AG09309 (cell line): ENCODE data around the gene EPAS1.

ENCODE experiments used
- DNase-seq: peaks from one replicate; pipeline ENCODE4 v3.0.0-alpha.2; 2010; ENCODE audit warnings: low read depth
- H3K4me3 ChIP-seq: 2 replicates; pipeline ENCODE4 v1.5.1; 2011; ENCODE audit warnings: mild to moderate bottlenecking, low read depth, low read length, moderate library complexity; ENCODE audit not compliant: control insufficient read depth
- TF ChIP-seq, protein P1 (sequence below): IDR thresholded peaks from 2 replicates; pipeline ENCODE4 v1.5.1; 2011; ENCODE audit warnings: mild to moderate bottlenecking, low read depth, low read length, inconsistent platforms; ENCODE audit not compliant: insufficient read depth, control insufficient read depth; ENCODE audit errors: missing control alignments

EPAS1 gene

GRCh38 chr2:46375566-46376125 lies 78.4 kb downstream of the EPAS1 start:
- H3K4me3 ChIP-seq, result no peak overlapping the region
- TF ChIP-seq, protein P1, sequence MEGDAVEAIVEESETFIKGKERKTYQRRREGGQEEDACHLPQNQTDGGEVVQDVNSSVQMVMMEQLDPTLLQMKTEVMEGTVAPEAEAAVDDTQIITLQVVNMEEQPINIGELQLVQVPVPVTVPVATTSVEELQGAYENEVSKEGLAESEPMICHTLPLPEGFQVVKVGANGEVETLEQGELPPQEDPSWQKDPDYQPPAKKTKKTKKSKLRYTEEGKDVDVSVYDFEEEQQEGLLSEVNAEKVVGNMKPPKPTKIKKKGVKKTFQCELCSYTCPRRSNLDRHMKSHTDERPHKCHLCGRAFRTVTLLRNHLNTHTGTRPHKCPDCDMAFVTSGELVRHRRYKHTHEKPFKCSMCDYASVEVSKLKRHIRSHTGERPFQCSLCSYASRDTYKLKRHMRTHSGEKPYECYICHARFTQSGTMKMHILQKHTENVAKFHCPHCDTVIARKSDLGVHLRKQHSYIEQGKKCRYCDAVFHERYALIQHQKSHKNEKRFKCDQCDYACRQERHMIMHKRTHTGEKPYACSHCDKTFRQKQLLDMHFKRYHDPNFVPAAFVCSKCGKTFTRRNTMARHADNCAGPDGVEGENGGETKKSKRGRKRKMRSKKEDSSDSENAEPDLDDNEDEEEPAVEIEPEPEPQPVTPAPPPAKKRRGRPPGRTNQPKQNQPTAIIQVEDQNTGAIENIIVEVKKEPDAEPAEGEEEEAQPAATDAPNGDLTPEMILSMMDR, result no peak
- no peak for DNase-seq

DNA sequence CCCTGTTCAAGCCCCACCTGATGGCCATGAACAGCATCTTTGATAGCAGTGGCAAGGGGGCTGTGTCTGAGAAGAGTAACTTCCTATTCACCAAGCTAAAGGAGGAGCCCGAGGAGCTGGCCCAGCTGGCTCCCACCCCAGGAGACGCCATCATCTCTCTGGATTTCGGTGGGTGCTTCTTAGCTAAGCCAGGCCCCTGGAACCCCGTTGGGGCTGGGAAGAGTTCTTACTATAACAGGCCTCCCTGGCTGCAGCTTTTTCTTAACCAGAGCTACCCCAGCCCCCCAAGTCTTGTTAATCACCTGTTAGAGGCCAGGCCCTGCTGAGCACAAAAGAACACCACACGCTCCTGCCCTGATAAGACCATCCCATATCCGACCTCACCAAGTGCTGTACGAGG lies 79.4 kb downstream of the EPAS1 start:
- TF ChIP-seq, protein P1, result no peak
- H3K4me3 ChIP-seq, result no peak overlapping the region

DNA sequence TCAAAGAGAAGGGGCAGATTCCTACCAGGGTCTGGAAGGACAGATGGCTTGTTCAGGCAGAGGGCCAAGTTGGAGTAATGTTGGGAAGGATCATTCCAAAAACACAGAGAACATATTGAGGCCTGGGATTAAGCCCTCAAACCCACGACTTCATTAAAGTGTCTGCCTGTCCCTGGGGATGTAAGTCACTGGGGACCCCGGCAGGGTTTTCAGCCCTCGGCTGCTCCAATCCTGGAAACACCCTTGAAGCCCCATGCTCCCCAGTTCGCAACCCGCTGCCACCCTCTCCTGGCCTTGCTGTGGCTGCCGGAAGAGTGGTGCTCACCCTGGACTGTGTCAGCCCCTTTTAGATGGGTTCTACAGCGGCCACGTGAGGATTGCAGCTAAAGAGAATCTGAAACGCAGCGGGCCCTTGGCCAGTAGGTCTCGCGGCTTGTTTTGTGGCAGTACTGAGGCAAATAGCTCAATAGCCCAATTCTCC lies 79.9 kb downstream of the EPAS1 start:
- no peak overlapping the region for H3K4me3 ChIP-seq
- TF ChIP-seq, protein P1, result no peak
- DNase-seq, result no peak

More for the DNA sequence above, 79.4 kb downstream of the EPAS1 start:
- DNase-seq, result no peak

DNA sequence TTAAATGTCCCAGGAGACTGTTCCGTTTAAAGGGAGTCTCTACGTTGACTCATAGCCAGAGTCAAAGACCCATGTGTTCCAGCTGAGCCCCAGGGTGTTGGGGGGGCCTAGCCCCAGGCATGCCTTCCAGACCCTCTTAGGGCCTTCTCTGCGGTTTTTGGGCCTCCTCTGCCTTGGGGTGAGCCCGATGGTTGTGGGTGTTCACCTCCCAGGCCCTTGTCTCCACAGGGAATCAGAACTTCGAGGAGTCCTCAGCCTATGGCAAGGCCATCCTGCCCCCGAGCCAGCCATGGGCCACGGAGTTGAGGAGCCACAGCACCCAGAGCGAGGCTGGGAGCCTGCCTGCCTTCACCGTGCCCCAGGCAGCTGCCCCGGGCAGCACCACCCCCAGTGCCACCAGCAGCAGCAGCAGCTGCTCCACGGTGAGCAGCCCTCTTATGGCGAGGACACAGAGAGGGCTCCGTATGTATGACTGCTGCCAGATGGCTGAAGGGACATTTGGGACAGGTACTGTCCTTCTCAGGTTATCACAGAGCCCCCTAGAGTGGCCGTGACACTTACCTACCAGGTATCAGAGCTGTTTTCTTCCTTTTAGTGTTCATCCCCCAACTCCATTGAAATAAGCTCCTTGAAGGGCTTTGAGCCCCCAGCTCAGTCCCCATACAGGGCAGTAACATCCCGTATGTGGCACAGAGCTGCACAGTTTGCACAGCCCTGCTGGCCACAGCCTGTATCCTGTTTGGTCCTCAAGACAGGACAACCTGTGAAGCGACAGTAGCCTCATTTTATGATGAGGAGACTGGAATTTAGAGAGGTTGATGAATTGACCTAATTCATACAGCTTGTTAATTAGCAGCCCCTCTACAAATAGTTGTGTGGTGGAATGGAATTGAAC lies 80.7 kb downstream of the EPAS1 start:
- TF ChIP-seq, protein P1, result no peak
- DNase-seq, result no peak
- no peak overlapping the region for H3K4me3 ChIP-seq

DNA sequence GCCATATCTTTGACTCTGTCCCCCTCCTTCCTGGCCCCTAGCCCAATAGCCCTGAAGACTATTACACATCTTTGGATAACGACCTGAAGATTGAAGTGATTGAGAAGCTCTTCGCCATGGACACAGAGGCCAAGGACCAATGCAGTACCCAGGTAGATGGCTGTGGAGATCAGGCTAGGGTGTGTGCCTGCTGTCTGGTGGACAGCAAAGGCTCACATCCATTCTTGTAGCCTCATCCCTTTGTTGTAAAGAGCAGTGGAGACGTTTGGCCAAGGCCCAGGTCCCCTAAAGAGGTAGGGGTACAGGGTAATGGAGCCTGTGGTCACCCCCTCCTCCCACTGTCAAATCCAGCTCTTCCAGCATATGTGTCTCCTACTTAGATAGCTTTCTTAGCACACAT lies 81.4 kb downstream of the EPAS1 start:
- no peak for DNase-seq
- TF ChIP-seq, protein P1, result no peak
- H3K4me3 ChIP-seq, result no peak overlapping the region

- no peak for DNase-seq
- H3K4me3 ChIP-seq, result no peak overlapping the region
- TF ChIP-seq, protein P1, result no peak
Measured at GRCh38 chr2:46379213-46380037, 82.2 kb downstream of the EPAS1 start.
